CD14-positive monocyte (primary cell): ENCODE results near the gene B4GALT7. TPM values are rescaled to one million over a fixed set of nuclear protein-coding genes. Genes with fewer than 3 reads are reported as not detected.
A peak's percentile ranks its signal among the peaks of the same experiment; 100 is the strongest.

Source experiments
- DNase-seq, 3 donors: peaks; one replicate each; pipeline ENCODE4 v3.0.0-alpha.2; 2011 to 2022
- H2AFZ ChIP-seq: 2 replicates; pipeline ENCODE4 v1.6.0; 2012; ENCODE audit warnings: mild to moderate bottlenecking, low read depth, low read length, inconsistent platforms; ENCODE audit not compliant: insufficient read depth, poor library complexity, severe bottlenecking
- H3K27ac ChIP-seq, 2 donors: 1 replicate in 1 of 2; 2 replicates in 1 of 2; pipeline ENCODE4 v1.5.1; 2012 to 2013; ENCODE audit warnings: low read length in 2 of 2, control low read depth in 1 of 2, inconsistent platforms in 1 of 2, low read depth in 1 of 2, mild to moderate bottlenecking in 1 of 2
- H3K27me3 ChIP-seq, 2 donors: one replicate each; pipeline versions ENCODE4 v1.6.0 to v1.6.1; 2011 to 2013; ENCODE audit warnings: low read length in 2 of 2; ENCODE audit not compliant: control insufficient read depth in 2 of 2, insufficient read depth in 2 of 2
- H3K36me3 ChIP-seq, 2 donors: replicated peaks in 1 of 2; 1 replicate in 1 of 2; 2 replicates in 1 of 2; pipeline versions ENCODE4 v1.5.1 to v1.6.1; 2012 to 2013; ENCODE audit warnings: low read length in 2 of 2, control low read depth in 1 of 2, inconsistent platforms in 1 of 2, mild to moderate bottlenecking in 1 of 2; ENCODE audit not compliant: insufficient read depth in 2 of 2, control insufficient read depth in 1 of 2
- H3K4me1 ChIP-seq, 2 donors: 1 replicate in 1 of 2; 2 replicates in 1 of 2; pipeline versions ENCODE4 v1.5.1 to v1.6.1; 2012 to 2013; ENCODE audit warnings: low read length in 2 of 2, control low read depth in 1 of 2, inconsistent platforms in 1 of 2, mild to moderate bottlenecking in 1 of 2, moderate library complexity in 1 of 2; ENCODE audit not compliant: insufficient read depth in 2 of 2, control insufficient read depth in 1 of 2
- H3K4me2 ChIP-seq: replicated peaks from 2 replicates; pipeline ENCODE3; 2012; ENCODE audit warnings: low read length, moderate library complexity, mild to moderate bottlenecking; ENCODE audit not compliant: poor library complexity, severe bottlenecking; ENCODE audit errors: extremely low read depth
- H3K4me3 ChIP-seq, 3 experiments: fragments of 200-600 bp in 1 of 3; sonication (generic) in 1 of 3; replicated peaks in 1 of 3; 1 replicate in 2 of 3; 2 replicates in 1 of 3; pipeline ENCODE4 v1.5.1; 2011 to 2013; ENCODE audit warnings: low read length in 3 of 3, mild to moderate bottlenecking in 3 of 3, control low read depth in 2 of 3, low read depth in 2 of 3, inconsistent platforms in 1 of 3, moderate library complexity in 1 of 3
- H3K79me2 ChIP-seq: 2 replicates; pipeline ENCODE4 v1.6.0; 2012; ENCODE audit warnings: mild to moderate bottlenecking, control low read depth, inconsistent platforms, low read length, moderate library complexity; ENCODE audit not compliant: insufficient read depth
- H3K9ac ChIP-seq: 2 replicates; pipeline ENCODE4 v1.6.0; 2017; ENCODE audit warnings: low read length, mild to moderate bottlenecking; ENCODE audit not compliant: insufficient read depth, poor library complexity, severe bottlenecking
- H3K9me3 ChIP-seq, 2 donors: replicated peaks in 1 of 2; 1 replicate in 1 of 2; 2 replicates in 1 of 2; pipeline versions ENCODE4 v1.5.1 to v1.6.1; 2012 to 2013; ENCODE audit warnings: low read length in 2 of 2, control low read depth in 1 of 2; ENCODE audit not compliant: control insufficient read depth in 1 of 2, insufficient read depth in 1 of 2
- H4K20me1 ChIP-seq: 2 replicates; pipeline ENCODE4 v1.6.0; 2012; ENCODE audit warnings: mild to moderate bottlenecking, low read length, control low read depth, moderate library complexity; ENCODE audit not compliant: insufficient read depth
- H3K27ac Mint-ChIP-seq, 7 donors: one replicate each; pipeline ENCODE4 v1.8.0; 2020; ENCODE audit warnings: mild to moderate bottlenecking in 7 of 7, mixed read lengths in 7 of 7, moderate library complexity in 6 of 7, inconsistent platforms in 2 of 7
- H3K27me3 Mint-ChIP-seq, 3 donors: one replicate each; pipeline ENCODE4 v1.8.0; 2021 to 2022; ENCODE audit warnings: low read depth in 3 of 3, mild to moderate bottlenecking in 3 of 3, mixed read lengths in 3 of 3, moderate library complexity in 3 of 3, inconsistent platforms in 1 of 3
- H3K36me3 Mint-ChIP-seq, 2 donors: one replicate each; pipeline ENCODE4 v1.8.0; 2020; ENCODE audit warnings: mixed read lengths in 2 of 2, inconsistent platforms in 1 of 2, mild to moderate bottlenecking in 1 of 2
- H3K4me1 Mint-ChIP-seq: one replicate; pipeline ENCODE4 v1.8.0; 2020; ENCODE audit warnings: mild to moderate bottlenecking, mixed read lengths
- H3K4me3 Mint-ChIP-seq, 2 donors: one replicate each; pipeline ENCODE4 v1.8.0; 2020; ENCODE audit warnings: mild to moderate bottlenecking in 2 of 2, mixed read lengths in 2 of 2, moderate library complexity in 1 of 2
- H3K9me3 Mint-ChIP-seq, 7 donors: one replicate each; pipeline ENCODE4 v1.8.0; 2020 to 2022; ENCODE audit warnings: mixed read lengths in 7 of 7, mild to moderate bottlenecking in 6 of 7, moderate library complexity in 6 of 7, inconsistent platforms in 2 of 7
- WGBS: methylation state at CpG from one replicate; pipeline ENCODE4 v1.1.5; 2013; ENCODE audit warnings: missing lambda C conversion rate; ENCODE audit not compliant: insufficient coverage; 5-methylcytosine and 5-hydroxymethylcytosine counted together
- intact Hi-C, 2 donors: fragments of 100-400 bp; cut with micrococcal nuclease; formaldehyde crosslinking; loops; one replicate each; pipeline versions ENCODE4 v1.15.0 to v1.15.1; 2023
- polyA plus RNA-seq, 3 donors: library from polyadenylated mRNA; depleted of rRNA in 1 of 3; unstranded in 2 of 3; stranded (reverse) in 1 of 3; fragments of 300-500 nt in 2 of 3; fragments of >200 nt in 1 of 3; fragmentation: Illumina TruSeq in 2 of 3; gene quantifications; 1 replicate in 2 of 3; 2 replicates in 1 of 3; pipeline ENCODE4 v1.2.3, GENCODE V29; 2012 to 2021
- TF ChIP-seq, protein P1 (sequence below): fragments of 200-600 bp; IDR thresholded peaks from one replicate; pipeline ENCODE4 v1.8.0; 2022; ENCODE audit warnings: antibody characterized with exemption, mild to moderate bottlenecking

The B4GALT7 gene
- polyA plus RNA-seq, 3 donors = 15.6 to 21.7 (median 18.8) TPM

- Histone ChIP-seq H4K20me1 (peaks cover 26% of the 10 kb centered on the region), H3K27me3 (no peaks in the 10 kb centered on the region), H3K79me2 (peaks cover 15% of the 10 kb centered on the region), H3K36me3 (peaks cover 4 to 25% of the 10 kb centered on the region in 2 donors), H2AFZ (no peak overlapping the region), H3K27ac (no peak overlapping the region), H3K9ac (no peak overlapping the region), H3K4me1 (peaks cover 17 to 23% of the 10 kb centered on the region in 2 donors), H3K9me3 (no peaks in the 10 kb centered on the region), H3K4me2 (no peak overlapping the region), H3K4me3 (no peak overlapping the region)
- intact Hi-C loops = no loop called here
- H3K4me3 Mint-ChIP-seq = no peak overlapping the region
- TF ChIP-seq, protein P1, sequence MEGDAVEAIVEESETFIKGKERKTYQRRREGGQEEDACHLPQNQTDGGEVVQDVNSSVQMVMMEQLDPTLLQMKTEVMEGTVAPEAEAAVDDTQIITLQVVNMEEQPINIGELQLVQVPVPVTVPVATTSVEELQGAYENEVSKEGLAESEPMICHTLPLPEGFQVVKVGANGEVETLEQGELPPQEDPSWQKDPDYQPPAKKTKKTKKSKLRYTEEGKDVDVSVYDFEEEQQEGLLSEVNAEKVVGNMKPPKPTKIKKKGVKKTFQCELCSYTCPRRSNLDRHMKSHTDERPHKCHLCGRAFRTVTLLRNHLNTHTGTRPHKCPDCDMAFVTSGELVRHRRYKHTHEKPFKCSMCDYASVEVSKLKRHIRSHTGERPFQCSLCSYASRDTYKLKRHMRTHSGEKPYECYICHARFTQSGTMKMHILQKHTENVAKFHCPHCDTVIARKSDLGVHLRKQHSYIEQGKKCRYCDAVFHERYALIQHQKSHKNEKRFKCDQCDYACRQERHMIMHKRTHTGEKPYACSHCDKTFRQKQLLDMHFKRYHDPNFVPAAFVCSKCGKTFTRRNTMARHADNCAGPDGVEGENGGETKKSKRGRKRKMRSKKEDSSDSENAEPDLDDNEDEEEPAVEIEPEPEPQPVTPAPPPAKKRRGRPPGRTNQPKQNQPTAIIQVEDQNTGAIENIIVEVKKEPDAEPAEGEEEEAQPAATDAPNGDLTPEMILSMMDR = no peak
- whole genome bisulfite sequencing = 87% methylated on average over 8 of the region's 8 CpGs
- peaks cover 0 to 5% (median 3%) of the 10 kb centered on the region in 3 donors for H3K27me3 Mint-ChIP-seq
- H3K9me3 Mint-ChIP-seq = peaks cover 0 to 2% (median 0%) of the 10 kb centered on the region in 7 donors
- peak overlapping the region in 1 of 7 donors; percentile 6 for H3K27ac Mint-ChIP-seq
- H3K36me3 Mint-ChIP-seq = peaks cover 26 to 29% of the 10 kb centered on the region in 2 donors
- DNase-seq = no peak
- H3K4me1 Mint-ChIP-seq = peaks cover 25% of the 10 kb centered on the region
Measured at GRCh38 chr5:177603631-177604030, 3.7 kb downstream of the B4GALT7 start.

DNA sequence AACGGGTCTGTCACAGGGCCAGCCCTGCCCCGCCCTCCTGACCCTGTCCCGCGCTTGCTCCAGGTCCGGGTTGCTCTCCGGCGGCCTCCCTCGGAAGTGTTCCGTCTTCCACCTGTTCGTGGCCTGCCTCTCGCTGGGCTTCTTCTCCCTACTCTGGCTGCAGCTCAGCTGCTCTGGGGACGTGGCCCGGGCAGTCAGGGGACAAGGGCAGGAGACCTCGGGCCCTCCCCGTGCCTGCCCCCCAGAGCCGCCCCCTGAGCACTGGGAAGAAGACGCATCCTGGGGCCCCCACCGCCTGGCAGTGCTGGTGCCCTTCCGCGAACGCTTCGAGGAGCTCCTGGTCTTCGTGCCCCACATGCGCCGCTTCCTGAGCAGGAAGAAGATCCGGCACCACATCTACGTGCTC, 4.2 kb downstream of the B4GALT7 start:
- TF ChIP-seq, protein P1 = no peak
- H3K36me3 ChIP-seq = peaks cover 4 to 25% of the 10 kb centered on the region in 2 donors
- H3K27me3 ChIP-seq = no peaks in the 10 kb centered on the region
- DNase-seq = no peak
- no peak overlapping the region for H2AFZ ChIP-seq
- peaks cover 15% of the 10 kb centered on the region for H3K79me2 ChIP-seq
- no peak overlapping the region for H3K27ac ChIP-seq
- Mint-ChIP-seq H3K27me3 (peaks cover 0 to 5% (median 3%) of the 10 kb centered on the region in 3 donors), H3K9me3 (peaks cover 0 to 2% (median 0%) of the 10 kb centered on the region in 7 donors), H3K27ac (no peak overlapping the region), H3K36me3 (peaks cover 26 to 32% of the 10 kb centered on the region in 2 donors), H3K4me1 (peaks cover 20% of the 10 kb centered on the region), H3K4me3 (no peak overlapping the region)
- no peak overlapping the region for H3K4me3 ChIP-seq
- no peak overlapping the region for H3K4me2 ChIP-seq
- H3K4me1 ChIP-seq = peaks cover 13 to 20% of the 10 kb centered on the region in 2 donors
- no peaks in the 10 kb centered on the region for H3K9me3 ChIP-seq
- H3K9ac ChIP-seq = no peak overlapping the region
- WGBS = 97% methylated on average over 23 of the region's 27 CpGs
- intact Hi-C loops = no loop called here
- peaks cover 26% of the 10 kb centered on the region for H4K20me1 ChIP-seq
